ENCODE measurements around the gene ARHGAP45.

Gene ARHGAP45

GRCh38 chr19:1131718-1132551 lies 65.0 kb downstream of the ARHGAP45 start:
- DNase-seq (ENCODE audit: low read depth in 2 of 2) = peak; percentile 83 to 86

DNA sequence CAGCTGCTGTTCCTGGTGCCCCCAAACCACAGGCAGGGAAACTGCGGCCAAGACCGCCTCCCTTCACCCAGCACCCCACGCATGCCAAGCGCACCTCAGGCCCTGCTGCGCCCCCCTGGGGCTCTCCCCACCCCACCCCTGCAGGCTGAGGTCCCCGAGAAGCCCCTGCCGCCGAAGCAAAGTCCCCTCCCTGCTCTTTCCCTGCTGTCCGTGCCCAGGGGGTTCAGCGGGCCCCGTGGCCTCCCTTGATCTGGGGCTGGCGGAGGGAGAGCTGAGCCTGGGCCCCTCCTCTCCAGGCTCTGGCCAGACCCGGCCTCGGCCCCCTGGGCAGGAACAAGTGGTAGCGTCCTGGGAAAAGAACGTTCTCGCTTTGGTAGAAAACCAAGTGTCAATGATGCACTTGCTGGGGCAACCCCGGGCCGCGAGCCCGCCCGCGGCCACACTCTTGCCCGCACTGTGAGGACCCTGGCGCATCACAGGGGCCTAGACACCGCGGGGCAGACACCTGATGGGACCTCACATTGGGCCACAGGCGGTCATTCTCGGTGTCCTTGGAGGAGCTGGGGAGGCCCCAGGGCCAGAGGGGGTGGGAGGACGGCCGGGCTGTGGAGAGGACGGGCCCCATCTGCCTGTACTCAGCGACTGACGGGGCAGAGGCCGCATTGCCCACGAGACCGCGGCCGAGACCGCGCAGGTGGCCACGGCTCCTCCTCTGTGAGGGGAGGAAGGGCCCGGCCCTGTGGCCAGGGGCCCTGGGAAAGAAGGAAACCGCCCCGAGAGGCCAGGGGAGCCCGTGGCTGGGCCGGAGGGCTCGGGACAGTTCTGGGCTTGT lies 65.8 kb downstream of the ARHGAP45 start:
- peak; percentile 16 to 24 for DNase-seq (ENCODE audit: low read depth in 2 of 2)

GRCh38 chr19:1133471-1133929 lies 66.5 kb downstream of the ARHGAP45 start:
- peak; percentile 76 to 77 for DNase-seq (ENCODE audit: low read depth in 2 of 2)

GRCh38 chr19:1134431-1134830 lies 67.5 kb downstream of the ARHGAP45 start:
- no peak for DNase-seq (ENCODE audit: low read depth in 2 of 2)

DNA sequence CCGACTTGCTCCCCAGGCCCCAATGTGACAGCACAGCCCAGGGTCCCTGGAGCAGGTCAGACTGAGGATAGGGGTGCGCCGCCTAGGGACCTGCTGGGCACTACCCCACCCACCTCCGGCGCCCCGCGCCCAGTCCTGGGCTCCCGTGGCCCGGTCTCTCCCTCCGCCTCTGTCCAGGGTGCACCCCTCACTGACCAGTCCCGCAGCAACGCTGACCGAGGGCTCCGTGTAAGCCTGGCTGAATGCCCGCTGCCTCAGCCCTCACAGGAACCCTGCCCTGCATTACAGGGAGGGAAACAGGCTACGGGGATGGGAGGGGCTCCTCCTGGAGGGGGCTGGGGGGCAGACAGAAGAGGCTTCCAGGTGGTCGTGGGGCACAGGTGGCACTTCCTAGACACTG lies 68.5 kb downstream of the ARHGAP45 start:
- no peak for DNase-seq (ENCODE audit: low read depth in 2 of 2)

DNA sequence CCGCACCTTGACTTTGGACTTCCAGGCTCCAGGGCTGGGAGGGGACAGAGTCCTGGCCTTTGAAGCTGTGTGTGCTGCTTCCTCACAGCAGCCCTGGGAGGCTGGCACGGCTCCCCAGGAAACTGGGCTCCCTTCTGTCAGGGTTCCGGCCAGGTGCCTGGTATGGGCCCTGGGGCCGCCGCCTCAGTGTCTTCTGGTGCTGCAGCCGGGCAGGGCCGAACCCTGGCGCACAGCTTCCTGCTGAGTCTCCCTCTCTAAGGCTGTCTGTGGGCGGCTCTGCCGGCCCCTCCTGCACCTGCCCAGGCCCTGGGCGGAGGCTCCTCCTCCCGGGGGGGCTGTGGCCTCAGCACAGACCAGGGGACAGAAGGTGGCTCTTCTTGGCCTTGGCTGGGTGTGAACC lies 69.2 kb downstream of the ARHGAP45 start:
- no peak for DNase-seq (ENCODE audit: low read depth in 2 of 2)

All from stimulated activated CD4-positive, alpha-beta T cell treated with anti-CD3 and anti-CD28 coated beads, Interleukin-4, amount 100 ng/mL, for 48 hours (primary cell).